Activated T-helper 1 cell treated with Interleukin-2 at 50 U/mL for 16 hours (primary cell): ENCODE results near the gene TMEM250.

Experiments used
- DNase-seq: peaks from one replicate; pipeline ENCODE4 v3.0.0-alpha.2; 2020; ENCODE audit warnings: low read depth

Gene TMEM250

DNA sequence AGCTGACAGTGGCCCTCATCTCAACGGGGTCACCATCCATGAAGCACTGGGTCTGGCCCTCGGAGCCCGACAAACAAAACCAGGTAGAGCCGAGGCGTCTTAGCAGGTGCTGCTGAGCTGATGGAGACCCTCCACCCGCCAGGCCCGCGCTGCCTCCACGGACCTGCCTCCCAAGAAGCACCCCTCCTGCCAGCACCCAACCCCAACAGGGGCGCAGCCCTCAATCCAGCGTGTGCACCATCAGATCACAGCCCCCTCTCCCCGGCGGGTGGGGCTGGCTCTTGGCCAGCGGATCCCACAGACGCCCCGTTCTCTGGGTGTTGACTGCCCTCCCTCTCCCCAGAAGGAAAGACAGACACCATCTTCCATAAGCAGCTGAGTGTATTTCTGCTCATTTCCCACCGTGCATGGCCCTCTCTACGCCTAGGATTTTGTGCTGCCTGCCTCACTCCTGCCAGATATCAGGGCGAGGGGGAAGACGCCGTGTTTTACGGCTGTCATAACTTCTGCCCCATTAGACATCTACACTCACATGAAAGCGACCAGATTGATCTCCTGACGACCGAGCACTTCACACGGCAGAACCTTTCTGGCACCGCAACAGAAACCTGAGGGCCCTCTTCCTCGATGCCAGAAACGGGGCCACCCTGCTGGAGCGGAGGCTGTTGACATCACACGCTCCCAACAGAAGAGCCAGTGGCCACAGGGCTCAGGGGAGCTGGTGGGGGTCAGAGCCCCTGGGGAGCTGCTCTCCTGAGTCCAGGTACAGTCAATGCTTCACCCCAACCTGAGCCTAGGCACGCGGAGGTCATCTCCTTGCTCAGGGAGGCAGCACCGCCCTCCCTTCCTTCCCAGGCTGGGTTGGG lies 35.9 kb downstream of the TMEM250 start:
- no peak for DNase-seq

DNA sequence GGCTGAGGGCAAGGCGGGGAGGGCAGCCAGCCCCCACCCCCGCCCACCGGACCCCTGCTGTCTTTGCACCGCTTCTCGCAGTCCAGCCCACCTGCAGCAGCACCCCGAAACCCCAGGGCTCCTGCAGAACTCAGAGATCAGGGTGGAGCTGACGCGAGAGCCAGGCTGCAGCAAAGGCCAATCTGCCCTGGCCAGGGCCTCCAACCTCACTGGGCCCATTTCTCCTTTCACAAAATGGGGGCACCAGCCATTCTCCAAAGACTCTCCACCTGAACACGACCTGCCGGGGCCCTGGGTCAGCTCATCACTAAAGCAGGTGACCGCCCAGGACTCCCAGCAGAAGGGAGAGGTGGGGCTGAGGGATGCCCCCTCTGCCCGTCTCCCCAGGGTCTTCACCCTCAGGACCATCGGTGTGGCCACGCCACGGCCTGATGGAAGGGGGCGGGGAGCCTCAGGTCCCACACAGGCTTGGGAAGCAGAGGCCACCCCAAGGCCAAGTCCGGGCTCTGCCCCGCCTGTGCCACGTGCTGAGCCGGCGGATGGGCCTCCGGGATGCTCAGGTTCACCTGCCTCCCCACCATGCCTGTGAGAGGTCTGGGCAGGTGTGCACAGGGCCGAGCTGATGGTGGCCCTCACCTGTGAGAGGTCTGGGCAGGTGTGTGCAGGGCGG lies 36.7 kb downstream of the TMEM250 start:
- DNase-seq, result no peak

DNA sequence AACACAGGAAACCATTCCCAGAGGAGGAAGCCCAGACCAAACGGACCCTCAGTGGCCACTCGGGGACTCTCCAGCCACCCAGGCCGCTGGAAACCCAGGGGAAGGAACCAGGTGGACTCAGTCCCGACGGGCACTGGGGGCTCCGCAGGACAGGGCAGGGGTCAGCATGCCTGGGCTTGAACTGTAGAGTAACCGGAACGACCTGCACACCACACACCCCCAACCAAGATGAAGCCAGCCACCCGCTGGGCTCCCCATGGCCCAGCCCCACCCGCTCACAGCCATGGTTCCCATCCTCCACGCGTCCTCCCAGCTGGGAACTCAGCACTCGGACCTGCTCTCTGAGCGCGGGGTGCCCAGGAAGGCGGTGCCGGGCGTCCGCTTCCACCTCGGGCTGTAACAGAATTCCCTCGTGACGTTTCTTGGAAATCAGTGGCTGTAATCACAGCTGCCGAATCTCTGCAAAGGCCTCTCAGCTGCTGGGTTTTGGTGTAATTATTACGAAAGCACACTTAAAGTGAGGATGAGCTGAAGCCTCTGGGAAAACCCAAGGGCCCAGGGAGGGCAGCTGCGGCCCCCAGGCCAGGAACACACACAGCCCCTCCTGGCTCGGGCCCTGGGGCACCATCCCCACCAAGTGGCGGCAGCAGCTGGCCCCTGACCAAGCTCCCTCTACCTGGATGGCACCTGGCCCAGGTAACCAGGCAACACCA lies 37.4 kb downstream of the TMEM250 start:
- DNase-seq, result no peak

DNA sequence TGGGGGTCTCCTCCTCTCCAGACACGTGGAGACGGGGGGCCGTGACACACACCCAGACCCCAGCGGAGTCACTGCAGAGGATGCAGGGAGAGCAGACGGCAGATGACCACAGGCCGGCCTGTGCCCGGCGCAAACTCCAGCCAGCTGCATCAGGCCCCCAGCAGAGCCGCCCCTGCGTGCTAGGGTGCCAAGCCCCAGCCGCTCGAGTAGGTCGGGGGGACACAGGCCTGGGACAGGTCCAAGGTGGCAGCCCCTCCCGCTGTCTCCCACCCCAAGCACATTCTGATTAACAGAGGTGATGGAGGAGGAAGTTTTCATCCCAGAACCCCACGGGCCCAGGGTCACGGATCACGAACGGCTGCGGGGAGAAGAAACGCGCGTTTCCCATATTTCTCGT lies 38.0 kb downstream of the TMEM250 start:
- DNase-seq, result no peak

DNA sequence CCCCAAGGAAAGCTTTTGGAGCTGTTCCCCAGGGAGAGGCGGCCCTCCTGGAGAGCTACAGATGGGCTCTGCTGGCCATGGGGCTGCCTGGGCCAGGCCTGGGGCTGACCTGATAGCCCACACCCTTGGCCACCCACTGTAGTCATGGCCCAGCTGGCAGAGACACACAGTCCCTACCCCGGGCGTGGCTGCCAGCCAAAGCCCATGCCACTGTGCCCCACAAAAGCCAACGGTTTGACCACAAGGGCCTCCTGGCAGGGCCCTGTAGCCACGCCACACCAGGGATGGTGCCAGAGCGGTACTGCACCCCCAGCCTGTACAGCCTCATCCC lies 38.8 kb downstream of the TMEM250 start:
- DNase-seq, result no peak

DNA sequence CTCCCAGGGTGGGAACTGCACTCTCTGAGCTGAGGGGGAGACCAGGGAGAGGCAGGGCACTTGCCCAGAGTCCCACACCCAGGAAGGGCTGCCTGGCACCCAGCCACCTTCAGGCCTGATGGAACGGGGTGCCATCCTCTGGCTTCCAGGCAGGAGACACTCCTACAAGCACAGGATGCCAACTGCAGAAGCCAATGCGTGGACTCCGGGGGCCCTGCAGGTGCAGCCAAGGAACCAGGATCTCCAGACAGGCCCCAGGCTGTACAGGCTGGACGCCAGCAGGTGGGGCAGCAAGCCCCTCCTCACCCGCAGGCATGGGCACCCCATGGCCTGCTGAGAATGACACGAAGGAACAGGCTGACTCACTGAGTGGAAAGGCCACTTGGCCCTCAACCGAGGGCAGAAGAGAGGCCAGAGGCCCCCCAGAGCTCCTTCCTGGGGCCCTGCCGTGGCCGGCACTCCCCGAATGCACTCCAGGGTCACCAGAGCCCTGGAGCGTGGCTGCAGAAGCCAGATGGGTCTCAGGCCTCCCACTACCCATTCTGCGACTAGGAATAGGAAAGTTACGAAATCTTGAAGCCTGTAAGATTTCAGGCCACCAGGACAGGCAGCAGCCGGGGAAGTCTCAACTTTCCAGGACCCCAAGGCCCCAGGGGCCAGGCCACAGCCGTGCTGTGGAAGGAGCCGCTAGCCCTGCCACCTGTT lies 39.3 kb downstream of the TMEM250 start:
- DNase-seq, result no peak

DNA sequence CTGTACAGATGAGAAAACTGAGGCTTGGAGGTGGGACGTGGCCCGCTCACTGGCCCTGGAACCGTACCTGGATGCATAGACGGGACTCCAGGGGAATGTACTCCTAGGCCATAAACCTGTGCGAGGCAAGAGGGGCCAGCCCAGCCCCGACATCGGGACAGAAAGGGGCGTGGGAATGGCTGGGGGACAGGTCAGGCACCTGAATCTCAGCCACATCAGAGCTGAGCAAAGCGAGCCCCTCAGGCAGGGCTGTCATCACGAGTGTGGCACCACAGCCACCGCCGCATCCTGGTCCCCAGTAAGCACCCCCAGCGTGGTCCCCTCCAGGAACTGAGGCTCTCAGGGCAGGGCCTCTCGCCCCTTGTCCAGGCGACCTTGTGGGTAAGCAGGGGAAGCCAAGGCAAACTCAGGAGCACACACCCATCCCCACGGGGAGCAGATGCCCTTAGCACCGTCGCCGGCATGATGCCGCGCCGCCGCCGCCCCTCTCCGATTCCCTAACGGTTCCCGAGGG lies 40.1 kb downstream of the TMEM250 start:
- no peak for DNase-seq

DNA sequence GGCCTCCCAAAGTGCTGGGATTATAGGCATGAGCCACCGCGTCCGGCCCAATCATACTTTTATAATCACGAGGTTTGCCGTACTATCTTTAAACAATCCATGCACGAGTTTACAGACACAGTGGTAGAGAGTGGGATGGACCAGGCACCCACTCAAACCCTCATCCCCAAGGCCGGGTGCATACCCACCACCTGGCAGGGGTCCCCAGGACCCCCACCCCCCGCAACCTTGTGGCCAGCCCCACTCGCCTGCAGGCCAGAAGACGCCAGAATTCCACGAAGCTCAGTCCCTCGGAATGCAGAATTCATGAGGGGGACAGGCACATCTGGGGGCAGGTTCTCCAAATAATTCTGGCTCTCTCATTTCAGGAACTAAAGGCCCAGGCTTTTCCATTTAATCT lies 40.7 kb downstream of the TMEM250 start:
- DNase-seq, result no peak

DNA sequence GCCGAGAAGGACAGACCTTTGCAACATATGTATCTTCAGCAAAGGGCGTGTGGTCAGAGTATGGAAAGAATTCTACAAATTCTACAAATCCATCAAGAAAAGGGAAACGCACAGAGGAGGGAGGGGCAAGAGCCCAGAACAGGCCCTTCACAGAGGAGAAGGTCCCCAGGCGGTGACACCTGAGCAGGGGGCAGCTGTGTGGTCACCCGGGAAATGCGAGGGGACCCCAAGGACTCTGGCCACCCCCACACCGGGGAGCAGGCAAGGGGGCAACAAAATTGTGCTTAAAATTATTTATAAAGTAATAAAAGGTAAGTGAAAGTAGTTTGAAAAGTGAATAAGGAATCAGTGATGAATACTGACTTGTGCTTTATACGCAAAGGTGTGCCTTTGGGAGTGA lies 41.2 kb downstream of the TMEM250 start:
- no peak for DNase-seq

DNA sequence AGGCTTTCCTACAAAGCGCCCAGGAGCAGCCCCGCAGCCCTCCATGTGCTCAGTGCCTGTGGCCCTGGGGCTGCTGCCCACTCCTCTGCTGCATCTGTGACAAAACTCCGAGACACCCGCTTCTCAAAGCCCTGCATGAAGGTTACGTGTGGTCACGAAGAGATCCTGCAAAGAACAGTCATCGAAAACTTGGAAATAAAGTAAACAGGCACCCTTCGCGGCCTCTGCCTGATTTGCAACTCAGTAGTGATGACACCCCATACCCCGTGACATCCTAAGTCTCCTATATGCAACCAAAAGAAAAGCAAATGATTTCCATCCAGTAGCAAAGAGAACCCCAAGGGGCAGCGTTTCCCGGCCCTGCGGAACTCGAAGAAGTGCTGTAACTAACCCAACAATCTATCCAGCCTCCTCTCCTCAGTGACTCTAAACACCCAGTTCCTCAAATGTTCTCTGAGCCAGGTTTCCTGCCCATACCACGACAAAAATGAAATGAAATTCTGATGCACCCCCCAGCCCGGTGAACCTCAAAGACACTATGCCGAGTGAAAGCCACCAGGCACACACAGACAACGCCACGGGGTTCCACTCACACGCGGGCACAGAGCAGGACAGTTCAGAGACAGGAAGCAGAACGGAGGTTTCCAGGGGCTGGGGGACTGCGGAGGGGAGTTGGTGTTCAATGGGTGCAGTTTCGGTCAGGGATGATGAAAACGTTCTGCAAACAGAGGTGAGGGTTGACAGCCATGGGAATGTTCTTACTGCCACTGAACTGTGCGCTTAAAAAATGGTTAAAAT lies 42.6 kb downstream of the TMEM250 start:
- DNase-seq, result no peak

DNA sequence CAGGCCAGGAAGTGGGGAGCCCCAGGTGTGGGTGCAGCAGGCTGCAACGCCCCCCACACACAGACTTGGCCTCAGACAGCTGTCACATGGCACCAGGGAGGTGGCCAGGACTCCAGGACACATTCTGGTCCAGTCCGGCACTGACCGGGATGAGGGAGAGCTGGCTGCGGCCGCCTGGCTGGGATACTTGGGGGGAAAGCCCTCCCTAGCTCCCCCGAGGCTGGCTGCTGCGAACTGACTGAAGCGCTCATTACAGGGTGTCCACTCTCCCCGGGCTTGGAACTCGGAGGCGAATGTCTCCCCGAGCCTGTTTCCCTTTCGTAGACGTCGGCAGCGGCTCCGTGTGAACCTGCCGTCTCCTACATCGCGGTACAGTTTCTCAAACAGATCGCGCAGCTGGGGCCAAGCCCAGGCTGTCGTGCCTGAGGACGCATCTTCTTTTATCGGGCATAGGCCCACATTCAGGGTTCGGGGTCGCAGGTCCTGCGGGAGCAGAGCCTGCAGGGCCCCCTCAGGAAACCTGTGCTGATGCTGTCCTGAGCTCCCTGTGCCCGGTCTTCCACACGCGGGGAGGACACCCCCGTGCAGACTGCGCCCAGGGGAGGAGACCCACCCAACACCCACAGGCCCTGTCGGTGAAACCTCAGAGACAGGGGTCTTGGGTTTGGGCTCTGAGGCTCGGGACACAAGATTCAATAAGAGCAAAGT lies 43.4 kb downstream of the TMEM250 start:
- no peak for DNase-seq

DNA sequence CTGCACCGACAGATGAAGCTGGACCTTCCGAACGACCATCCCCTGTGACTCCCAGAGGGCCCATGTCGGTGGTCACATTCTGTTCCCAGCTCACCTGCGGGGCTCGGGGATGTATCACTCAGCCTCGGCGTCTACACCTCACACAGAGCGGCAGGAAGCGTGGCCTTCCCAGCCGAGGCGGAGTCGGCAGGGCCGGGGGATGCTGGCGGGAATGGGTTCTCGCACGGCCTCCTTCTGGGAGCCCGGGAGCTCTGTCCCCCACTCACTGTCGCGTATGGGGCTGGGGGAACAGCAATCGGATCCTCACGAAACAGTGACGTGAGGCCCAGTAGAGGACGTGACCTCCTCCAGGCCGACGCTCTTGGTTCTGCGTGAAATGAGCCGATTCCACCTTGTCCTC lies 44.0 kb downstream of the TMEM250 start:
- no peak for DNase-seq
